Spleen (tissue), 7 donors: ENCODE results near the gene AMN.
"Not testable (repeated sequence)": the region's sequence is repeated elsewhere in the genome, so short reads cannot be mapped to it uniquely, and the experiment has no call there.

Experiments used
- CTCF ChIP-seq, 11 experiments: fragments of 200-600 bp in 7 of 11; fragments of 450-650 bp in 4 of 11; sonication (generic) in 4 of 11; IDR thresholded peaks in 8 of 11; conservative IDR thresholded peaks in 3 of 11; 1 replicate in 7 of 11; 2 replicates in 4 of 11; pipeline versions ENCODE4 v1.4.0 to v1.8.0; 2016 to 2021; ENCODE audit warnings: antibody characterized with exemption in 11 of 11, inconsistent platforms in 4 of 11, mild to moderate bottlenecking in 1 of 11
- POLR2A ChIP-seq, 3 donors: fragments of 450-650 bp; IDR thresholded peaks; one replicate each; pipeline ENCODE4 v1.5.1; 2017; ENCODE audit warnings: antibody characterized with exemption in 3 of 3, mild to moderate bottlenecking in 1 of 3
- POLR2AphosphoS5 ChIP-seq, 3 donors: sonication (generic); formaldehyde crosslinking; IDR thresholded peaks; one replicate each; pipeline ENCODE4 v1.5.1; 2017; ENCODE audit warnings: antibody characterized with exemption in 3 of 3
- donor health status: DM: no; HTN: no; CAD: no; lungs with moderate emphysema.
- donor health status: DM: no; HTN: no; CAD: no.
- donor health status: DM: no; HTN: no; CAD: no.

- TF ChIP-seq POLR2A (IDR thresholded peaks at IDR 0.05); CTCF (IDR thresholded peaks at IDR 0.05 in 8 of 11, conservative IDR thresholded peaks at IDR 0.05 in 3 of 11); POLR2AphosphoS5 (IDR thresholded peaks at IDR 0.05): not testable (repeated sequence)
These were observed 45.0 kb upstream of the AMN start for GRCh38 chr14:102877511-102877910.
